HepG2 (cell line): ENCODE measurements around the gene BAHCC1. TPM values are rescaled to one million over a fixed set of nuclear protein-coding genes. Genes with fewer than 3 reads are reported as not detected.
A peak's percentile ranks its signal among the peaks of the same experiment; 100 is the strongest.

Experiments used
- AHR ChIP-seq: IDR thresholded peaks from 2 replicates; pipeline ENCODE4 v1.6.1; 2018; ENCODE audit warnings: missing genetic modification reagents, missing compliant biosample characterization
- AKAP8 ChIP-seq: sonication (generic); formaldehyde crosslinking; IDR thresholded peaks from 2 replicates; pipeline ENCODE4 v1.5.1; 2020; ENCODE audit warnings: mild to moderate bottlenecking, missing genetic modification reagents
- BCL3 ChIP-seq: sonication (generic); formaldehyde crosslinking; IDR thresholded peaks from 2 replicates; pipeline ENCODE4 v1.5.1; 2020; ENCODE audit warnings: mild to moderate bottlenecking, missing genetic modification reagents, moderate library complexity
- CHD4 ChIP-seq: fragments of 200-600 bp; sonication (generic); IDR thresholded peaks from 2 replicates; pipeline ENCODE4 v1.7.0; 2017; ENCODE audit warnings: mild to moderate bottlenecking, low read length, borderline replicate concordance
- E2F1 ChIP-seq: sonication (generic); formaldehyde crosslinking; IDR thresholded peaks from 2 replicates; pipeline ENCODE4 v1.5.0; 2020; ENCODE audit warnings: missing genetic modification reagents
- FLYWCH1 ChIP-seq: sonication (generic); formaldehyde crosslinking; IDR thresholded peaks from 2 replicates; pipeline ENCODE4 v1.8.1; 2023; ENCODE audit warnings: mild to moderate bottlenecking, missing genetic modification reagents
- HMG20A ChIP-seq: IDR thresholded peaks from 2 replicates; pipeline ENCODE4 v1.6.1; 2016; ENCODE audit warnings: borderline replicate concordance
- NFE2 ChIP-seq: sonication (generic); formaldehyde crosslinking; IDR thresholded peaks from 2 replicates; pipeline ENCODE4 v1.4.0; 2020; ENCODE audit warnings: missing genetic modification reagents
- SNAI1 ChIP-seq: sonication (generic); formaldehyde crosslinking; IDR thresholded peaks from 2 replicates; pipeline ENCODE4 v1.5.0; 2020; ENCODE audit warnings: mild to moderate bottlenecking, missing genetic modification reagents, borderline replicate concordance
- SNRNP70 ChIP-seq: fragments of 200-400 bp; formaldehyde crosslinking; IDR thresholded peaks from 2 replicates; pipeline ENCODE4 v1.6.1; 2017; ENCODE audit warnings: mild to moderate bottlenecking, low read depth, low read length, moderate library complexity
- SRSF9 ChIP-seq: fragments of 200-400 bp; formaldehyde crosslinking; IDR thresholded peaks from 2 replicates; pipeline ENCODE4 v1.6.1; 2018; ENCODE audit warnings: borderline replicate concordance, mild to moderate bottlenecking, low read depth, low read length; ENCODE audit not compliant: insufficient read depth, poor library complexity, severe bottlenecking
- ZMYM2 ChIP-seq: sonication (generic); formaldehyde crosslinking; IDR thresholded peaks from 2 replicates; pipeline ENCODE4 v1.8.0; 2022; ENCODE audit warnings: mild to moderate bottlenecking, missing genetic modification reagents
- ZNF20 ChIP-seq: sonication (generic); formaldehyde crosslinking; IDR thresholded peaks from 2 replicates; pipeline ENCODE4 v1.4.0; 2020; ENCODE audit warnings: mild to moderate bottlenecking, moderate library complexity, missing genetic modification reagents
- ZNF430 ChIP-seq: sonication (generic); formaldehyde crosslinking; IDR thresholded peaks from 2 replicates; pipeline ENCODE4 v1.9.0; 2021; ENCODE audit warnings: mild to moderate bottlenecking, missing genetic modification reagents
- ZNF451 ChIP-seq: sonication (generic); formaldehyde crosslinking; IDR thresholded peaks from 2 replicates; pipeline ENCODE4 v1.5.0; 2020; ENCODE audit warnings: mild to moderate bottlenecking, missing genetic modification reagents
- ZNF503 ChIP-seq: sonication (generic); formaldehyde crosslinking; IDR thresholded peaks from 2 replicates; pipeline ENCODE4 v1.4.0; 2020; ENCODE audit warnings: missing genetic modification reagents
- ZNF562 ChIP-seq: sonication (generic); formaldehyde crosslinking; IDR thresholded peaks from 2 replicates; pipeline ENCODE4 v1.8.0; 2022; ENCODE audit warnings: missing genetic modification reagents, borderline replicate concordance
- ZNF567 ChIP-seq: sonication (generic); formaldehyde crosslinking; IDR thresholded peaks from 2 replicates; pipeline ENCODE4 v1.8.1; 2023; ENCODE audit warnings: mild to moderate bottlenecking, missing genetic modification reagents, borderline replicate concordance
- polyA plus RNA-seq, 8 experiments: library from polyadenylated mRNA; depleted of rRNA in 3 of 8; stranded (reverse) in 7 of 8; unstranded in 1 of 8; fragments of >200 nt; fragmentation: Illumina TruSeq in 4 of 8; extraction: Trizol in 4 of 8; gene quantifications; 2 replicates each; pipeline versions ENCODE4 v1.2.1 to v1.2.3, GENCODE V29; 2011 to 2016; ENCODE audit warnings: low read depth in 4 of 8, missing spikeins in 1 of 8, mixed read lengths in 1 of 8; ENCODE audit not compliant: insufficient read depth in 1 of 8
- total RNA-seq, 5 experiments: library from RNA; depleted of rRNA; stranded (reverse); fragments of >200 nt; fragmentation: Illumina TruSeq; extraction: Trizol; gene quantifications; 2 replicates each; pipeline ENCODE4 v1.2.3, GENCODE V29; 2016; ENCODE audit warnings: low read depth in 1 of 5
- TF ChIP-seq, protein P1 (sequence below): IDR thresholded peaks from 2 replicates; pipeline ENCODE4 v1.4.0; 2020; ENCODE audit warnings: mild to moderate bottlenecking, missing genetic modification reagents
- TF ChIP-seq, protein P2 (sequence below): IDR thresholded peaks from 2 replicates; pipeline ENCODE4 v1.6.1; 2016; ENCODE audit warnings: low read depth, control low read depth

BAHCC1 gene
- total and polyA plus RNA-seq, 2 of the 13 experiments (the other 11 are each of a cell fraction or from before 2014, with no cell fraction given), result 1.4 to 1.7 TPM

- TF ChIP-seq ZNF503 (CRISPR knock-in tag), result 0 out of 2 replicates have a peak, but pooled peaks have one; percentile 43
- no peak for TF ChIP-seq SNRNP70
- TF ChIP-seq SNAI1, result no peak
- no peak for TF ChIP-seq NFE2
- TF ChIP-seq ZNF567 (CRISPR knock-in tag), result no peak; the same call in 1 of the 2 replicates
- peak; percentile 78; the same call in 1 of the 2 replicates for TF ChIP-seq ZNF430 (CRISPR knock-in tag)
- TF ChIP-seq AHR (CRISPR knock-in tag), result no peak
- no peak for TF ChIP-seq SRSF9
- peak; percentile 62 for TF ChIP-seq E2F1 (CRISPR knock-in tag)
- no peak for TF ChIP-seq ZNF20
- TF ChIP-seq ZNF562, result no peak
- TF ChIP-seq, protein P1, sequence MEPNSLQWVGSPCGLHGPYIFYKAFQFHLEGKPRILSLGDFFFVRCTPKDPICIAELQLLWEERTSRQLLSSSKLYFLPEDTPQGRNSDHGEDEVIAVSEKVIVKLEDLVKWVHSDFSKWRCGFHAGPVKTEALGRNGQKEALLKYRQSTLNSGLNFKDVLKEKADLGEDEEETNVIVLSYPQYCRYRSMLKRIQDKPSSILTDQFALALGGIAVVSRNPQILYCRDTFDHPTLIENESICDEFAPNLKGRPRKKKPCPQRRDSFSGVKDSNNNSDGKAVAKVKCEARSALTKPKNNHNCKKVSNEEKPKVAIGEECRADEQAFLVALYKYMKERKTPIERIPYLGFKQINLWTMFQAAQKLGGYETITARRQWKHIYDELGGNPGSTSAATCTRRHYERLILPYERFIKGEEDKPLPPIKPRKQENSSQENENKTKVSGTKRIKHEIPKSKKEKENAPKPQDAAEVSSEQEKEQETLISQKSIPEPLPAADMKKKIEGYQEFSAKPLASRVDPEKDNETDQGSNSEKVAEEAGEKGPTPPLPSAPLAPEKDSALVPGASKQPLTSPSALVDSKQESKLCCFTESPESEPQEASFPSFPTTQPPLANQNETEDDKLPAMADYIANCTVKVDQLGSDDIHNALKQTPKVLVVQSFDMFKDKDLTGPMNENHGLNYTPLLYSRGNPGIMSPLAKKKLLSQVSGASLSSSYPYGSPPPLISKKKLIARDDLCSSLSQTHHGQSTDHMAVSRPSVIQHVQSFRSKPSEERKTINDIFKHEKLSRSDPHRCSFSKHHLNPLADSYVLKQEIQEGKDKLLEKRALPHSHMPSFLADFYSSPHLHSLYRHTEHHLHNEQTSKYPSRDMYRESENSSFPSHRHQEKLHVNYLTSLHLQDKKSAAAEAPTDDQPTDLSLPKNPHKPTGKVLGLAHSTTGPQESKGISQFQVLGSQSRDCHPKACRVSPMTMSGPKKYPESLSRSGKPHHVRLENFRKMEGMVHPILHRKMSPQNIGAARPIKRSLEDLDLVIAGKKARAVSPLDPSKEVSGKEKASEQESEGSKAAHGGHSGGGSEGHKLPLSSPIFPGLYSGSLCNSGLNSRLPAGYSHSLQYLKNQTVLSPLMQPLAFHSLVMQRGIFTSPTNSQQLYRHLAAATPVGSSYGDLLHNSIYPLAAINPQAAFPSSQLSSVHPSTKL, result peak; percentile 44
- TF ChIP-seq, protein P2, sequence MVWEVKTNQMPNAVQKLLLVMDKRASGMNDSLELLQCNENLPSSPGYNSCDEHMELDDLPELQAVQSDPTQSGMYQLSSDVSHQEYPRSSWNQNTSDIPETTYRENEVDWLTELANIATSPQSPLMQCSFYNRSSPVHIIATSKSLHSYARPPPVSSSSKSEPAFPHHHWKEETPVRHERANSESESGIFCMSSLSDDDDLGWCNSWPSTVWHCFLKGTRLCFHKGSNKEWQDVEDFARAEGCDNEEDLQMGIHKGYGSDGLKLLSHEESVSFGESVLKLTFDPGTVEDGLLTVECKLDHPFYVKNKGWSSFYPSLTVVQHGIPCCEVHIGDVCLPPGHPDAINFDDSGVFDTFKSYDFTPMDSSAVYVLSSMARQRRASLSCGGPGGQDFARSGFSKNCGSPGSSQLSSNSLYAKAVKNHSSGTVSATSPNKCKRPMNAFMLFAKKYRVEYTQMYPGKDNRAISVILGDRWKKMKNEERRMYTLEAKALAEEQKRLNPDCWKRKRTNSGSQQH (CRISPR knock-in tag), result no peak
- peak; percentile 70 for TF ChIP-seq AKAP8 (CRISPR knock-in tag)
- peak; percentile 31; the same call in 1 of the 2 replicates for TF ChIP-seq FLYWCH1
- TF ChIP-seq HMG20A, result no peak
- TF ChIP-seq ZMYM2, result no peak
- peak; percentile 83 for TF ChIP-seq ZNF451 (CRISPR knock-in tag)
- peak; percentile 96; the same call in 1 of the 2 replicates for TF ChIP-seq BCL3
- TF ChIP-seq CHD4, result no peak
Measured at GRCh38 chr17:81484195-81484979, 89.1 kb downstream of the BAHCC1 start (continued).
